ENCODE results near the gene PAXIP1.

The PAXIP1 gene

GRCh38 chr7:154911862-154912455 lies 91.0 kb downstream of the PAXIP1 start:
- DNase-seq (ENCODE audit: low read depth): no peak

GRCh38 chr7:154911411-154911810 lies 91.5 kb downstream of the PAXIP1 start:
- DNase-seq (ENCODE audit: low read depth): no peak

GRCh38 chr7:154910977-154911376 lies 91.9 kb downstream of the PAXIP1 start:
- no peak for DNase-seq (ENCODE audit: low read depth)

GRCh38 chr7:154910125-154910524 lies 92.8 kb downstream of the PAXIP1 start:
- DNase-seq (ENCODE audit: low read depth): no peak

- no peak for DNase-seq (ENCODE audit: low read depth)
Observed at GRCh38 chr7:154909241-154910105, 93.5 kb downstream of the PAXIP1 start.

GRCh38 chr7:154907651-154908620 lies 95.0 kb downstream of the PAXIP1 start:
- DNase-seq (ENCODE audit: low read depth): no peak

- no peak for DNase-seq (ENCODE audit: low read depth)
Observed at GRCh38 chr7:154906736-154907355, 96.1 kb downstream of the PAXIP1 start.

- DNase-seq (ENCODE audit: low read depth): no peak
Observed at GRCh38 chr7:154906201-154906600, 96.7 kb downstream of the PAXIP1 start.

GRCh38 chr7:154905615-154906014 lies 97.3 kb downstream of the PAXIP1 start:
- no peak for DNase-seq (ENCODE audit: low read depth)

GRCh38 chr7:154905146-154905545 lies 97.8 kb downstream of the PAXIP1 start:
- DNase-seq (ENCODE audit: low read depth): no peak

GRCh38 chr7:154903083-154903731 lies 99.7 kb downstream of the PAXIP1 start:
- no peak for DNase-seq (ENCODE audit: low read depth)

GRCh38 chr7:154902600-154903082 lies 100.3 kb downstream of the PAXIP1 start:
- no peak for DNase-seq (ENCODE audit: low read depth)

GRCh38 chr7:154899862-154900261 lies 103.1 kb downstream of the PAXIP1 start:
- DNase-seq (ENCODE audit: low read depth): no peak

- DNase-seq (ENCODE audit: low read depth): no peak
Observed at GRCh38 chr7:154898973-154899855, 103.7 kb downstream of the PAXIP1 start.

- DNase-seq (ENCODE audit: low read depth): no peak
Observed at GRCh38 chr7:154896076-154896475, 106.8 kb downstream of the PAXIP1 start.

Measured in activated T-cell treated with anti-CD3 and anti-CD28 coated beads for 24 hours (primary cell).